ENCODE data around the gene SERPINB12.

DNA sequence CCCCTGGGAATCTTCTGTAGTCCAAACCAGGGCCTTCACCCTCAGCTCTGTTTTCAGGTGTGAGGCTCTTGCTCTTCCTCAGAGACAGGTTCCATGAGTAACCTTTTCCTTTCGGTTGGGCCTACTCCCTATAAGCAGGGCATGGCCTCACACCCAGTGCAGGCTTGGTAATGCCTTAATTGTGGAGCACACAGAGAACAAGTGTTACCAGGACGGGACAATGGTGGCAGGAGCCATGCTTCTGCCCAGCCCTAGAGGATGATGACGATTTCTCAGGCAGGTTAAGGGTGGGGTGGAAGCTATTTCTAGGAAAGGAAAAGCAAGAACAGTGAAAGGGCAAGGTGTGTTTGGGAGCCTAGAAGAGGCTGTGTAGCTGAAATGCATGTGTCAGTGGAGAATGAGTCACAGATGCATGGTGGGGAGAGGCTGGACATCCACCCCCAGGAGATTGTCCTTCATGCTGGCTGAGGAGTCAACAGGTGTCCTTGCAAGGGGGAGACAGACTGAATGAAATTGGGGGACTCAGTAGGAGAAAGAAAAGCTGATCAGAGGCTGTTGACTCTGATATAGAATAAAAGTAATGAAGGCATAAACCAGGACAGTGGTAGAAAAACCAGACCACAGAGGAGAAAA, 22.0 kb upstream of the SERPINB12 start:
- TF ChIP-seq, protein P1, sequence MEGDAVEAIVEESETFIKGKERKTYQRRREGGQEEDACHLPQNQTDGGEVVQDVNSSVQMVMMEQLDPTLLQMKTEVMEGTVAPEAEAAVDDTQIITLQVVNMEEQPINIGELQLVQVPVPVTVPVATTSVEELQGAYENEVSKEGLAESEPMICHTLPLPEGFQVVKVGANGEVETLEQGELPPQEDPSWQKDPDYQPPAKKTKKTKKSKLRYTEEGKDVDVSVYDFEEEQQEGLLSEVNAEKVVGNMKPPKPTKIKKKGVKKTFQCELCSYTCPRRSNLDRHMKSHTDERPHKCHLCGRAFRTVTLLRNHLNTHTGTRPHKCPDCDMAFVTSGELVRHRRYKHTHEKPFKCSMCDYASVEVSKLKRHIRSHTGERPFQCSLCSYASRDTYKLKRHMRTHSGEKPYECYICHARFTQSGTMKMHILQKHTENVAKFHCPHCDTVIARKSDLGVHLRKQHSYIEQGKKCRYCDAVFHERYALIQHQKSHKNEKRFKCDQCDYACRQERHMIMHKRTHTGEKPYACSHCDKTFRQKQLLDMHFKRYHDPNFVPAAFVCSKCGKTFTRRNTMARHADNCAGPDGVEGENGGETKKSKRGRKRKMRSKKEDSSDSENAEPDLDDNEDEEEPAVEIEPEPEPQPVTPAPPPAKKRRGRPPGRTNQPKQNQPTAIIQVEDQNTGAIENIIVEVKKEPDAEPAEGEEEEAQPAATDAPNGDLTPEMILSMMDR (IDR thresholded peaks at IDR 0.05), result no peak
- no peak for TF ChIP-seq POLR2AphosphoS5 (IDR thresholded peaks at IDR 0.05)
